Measurements from ENCODE around the gene ABHD6.
"Not testable (repeated sequence)": the region's sequence is repeated elsewhere in the genome, so short reads cannot be mapped to it uniquely, and the experiment has no call there.

Gene ABHD6, protein sequence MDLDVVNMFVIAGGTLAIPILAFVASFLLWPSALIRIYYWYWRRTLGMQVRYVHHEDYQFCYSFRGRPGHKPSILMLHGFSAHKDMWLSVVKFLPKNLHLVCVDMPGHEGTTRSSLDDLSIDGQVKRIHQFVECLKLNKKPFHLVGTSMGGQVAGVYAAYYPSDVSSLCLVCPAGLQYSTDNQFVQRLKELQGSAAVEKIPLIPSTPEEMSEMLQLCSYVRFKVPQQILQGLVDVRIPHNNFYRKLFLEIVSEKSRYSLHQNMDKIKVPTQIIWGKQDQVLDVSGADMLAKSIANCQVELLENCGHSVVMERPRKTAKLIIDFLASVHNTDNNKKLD

DNA sequence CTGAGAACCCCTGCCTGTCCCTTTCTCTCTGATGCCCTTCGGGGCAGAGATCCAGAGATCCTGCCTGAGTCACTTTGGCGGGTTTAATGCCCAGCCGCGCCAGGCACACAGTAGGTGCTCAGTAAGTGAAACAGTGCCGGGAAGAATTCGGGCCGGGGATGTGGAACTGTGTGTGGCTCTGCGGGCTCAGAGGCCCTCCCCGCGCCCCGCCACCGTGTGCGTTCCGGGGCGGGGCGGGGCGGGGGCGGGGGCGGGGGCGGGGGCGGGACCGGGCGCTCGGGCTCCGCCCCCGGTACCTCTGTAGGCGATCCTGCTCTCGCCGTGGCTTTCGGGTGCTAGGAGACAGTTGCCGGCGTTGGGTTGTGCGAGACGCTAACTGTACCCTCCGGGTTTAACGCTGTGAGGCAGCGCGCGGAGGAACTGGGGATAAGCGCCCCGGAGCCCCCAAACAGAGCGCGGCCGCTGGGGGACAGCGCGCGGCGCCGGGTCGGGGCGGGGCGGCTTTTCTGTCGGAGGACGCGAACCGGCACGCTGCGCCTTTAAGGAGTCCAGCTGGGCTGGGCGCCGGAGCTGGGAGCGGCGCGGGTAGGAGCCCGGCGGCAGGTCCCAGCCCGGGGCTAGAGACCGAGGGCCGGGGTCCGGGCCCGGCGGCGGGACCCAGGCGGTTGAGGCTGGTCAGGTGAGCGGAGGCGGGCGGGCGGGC is at the start of gene ABHD6:
TSS of gene ABHD6 (plus strand) at position 555 of the 703 bp plus-strand sequence. CDS start 18,795 bp downstream, outside the sequence.
- DNase-seq = peak; percentile 28

GRCh38 chr3:58188173-58188564 is 49.4 kb upstream of the ABHD6 start:
- no peak for DNase-seq

DNA sequence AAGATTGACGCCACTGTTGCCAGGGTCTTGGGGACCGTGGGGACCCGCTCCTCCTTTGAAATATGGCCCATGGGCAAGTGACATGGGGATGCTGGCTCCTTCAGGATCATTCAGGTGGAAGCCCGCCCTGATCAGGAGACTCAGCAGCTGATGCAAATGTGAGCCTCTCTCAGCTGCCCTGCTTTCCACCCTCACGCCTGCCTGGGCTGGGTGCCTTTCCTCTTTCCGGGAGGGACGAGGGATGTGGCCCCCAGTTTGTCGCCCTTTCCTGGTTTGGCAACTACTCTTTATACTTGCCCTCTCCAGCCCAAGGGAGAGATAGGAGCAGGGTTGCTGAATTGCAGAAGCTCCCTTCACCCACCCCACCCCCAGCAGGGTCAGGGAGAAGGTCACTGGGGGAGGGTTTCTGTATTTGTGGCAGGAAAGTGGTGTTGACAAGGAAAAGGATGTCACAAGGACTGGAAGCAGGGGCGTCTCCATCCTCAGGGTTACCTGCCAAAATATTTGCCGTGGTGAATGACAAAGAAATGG is 48.6 kb upstream of the ABHD6 start:
- no peak for DNase-seq

DNA sequence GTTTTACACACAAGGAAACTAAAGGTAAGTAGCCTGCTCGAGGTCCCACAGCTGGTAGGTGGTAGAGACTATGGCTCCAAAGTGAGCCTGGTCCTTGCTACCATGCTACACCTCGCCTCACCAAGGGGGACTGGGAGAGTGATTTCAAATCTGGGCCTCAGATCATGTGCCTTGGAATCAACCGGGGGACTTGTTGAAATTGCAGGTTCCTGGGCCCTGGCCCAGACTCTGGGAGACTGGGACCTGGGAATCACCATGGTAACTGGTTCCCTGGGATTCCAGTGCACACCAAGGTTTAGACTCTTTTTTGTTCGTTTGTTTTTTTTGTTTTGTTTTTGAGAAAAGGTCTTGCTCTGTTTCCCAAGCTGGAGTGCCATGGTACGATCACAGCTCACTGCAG is 47.9 kb upstream of the ABHD6 start:
- no peak for DNase-seq

- DNase-seq = no peak
Observed at GRCh38 chr3:58190291-58190690, 47.3 kb upstream of the ABHD6 start.

DNA sequence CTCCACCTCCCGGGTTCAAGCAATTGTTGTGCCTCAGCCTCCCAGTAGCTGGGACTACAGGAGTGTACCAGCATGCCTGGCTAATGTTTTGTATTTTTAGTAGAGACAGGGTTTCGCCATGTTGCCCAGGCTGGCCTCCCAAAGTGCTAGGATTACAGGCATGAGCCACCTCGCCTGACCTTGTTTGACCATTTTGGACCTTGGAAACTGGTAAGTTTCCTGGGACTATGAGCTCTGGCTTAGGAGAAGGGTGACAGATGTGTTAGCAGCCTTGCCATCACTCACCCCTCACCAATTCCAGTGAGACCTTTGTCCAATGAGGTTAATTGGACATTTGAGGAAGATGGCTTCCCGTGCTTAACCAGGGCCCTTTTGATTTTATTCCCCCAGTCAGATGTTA is 46.7 kb upstream of the ABHD6 start:
- DNase-seq = no peak

DNA sequence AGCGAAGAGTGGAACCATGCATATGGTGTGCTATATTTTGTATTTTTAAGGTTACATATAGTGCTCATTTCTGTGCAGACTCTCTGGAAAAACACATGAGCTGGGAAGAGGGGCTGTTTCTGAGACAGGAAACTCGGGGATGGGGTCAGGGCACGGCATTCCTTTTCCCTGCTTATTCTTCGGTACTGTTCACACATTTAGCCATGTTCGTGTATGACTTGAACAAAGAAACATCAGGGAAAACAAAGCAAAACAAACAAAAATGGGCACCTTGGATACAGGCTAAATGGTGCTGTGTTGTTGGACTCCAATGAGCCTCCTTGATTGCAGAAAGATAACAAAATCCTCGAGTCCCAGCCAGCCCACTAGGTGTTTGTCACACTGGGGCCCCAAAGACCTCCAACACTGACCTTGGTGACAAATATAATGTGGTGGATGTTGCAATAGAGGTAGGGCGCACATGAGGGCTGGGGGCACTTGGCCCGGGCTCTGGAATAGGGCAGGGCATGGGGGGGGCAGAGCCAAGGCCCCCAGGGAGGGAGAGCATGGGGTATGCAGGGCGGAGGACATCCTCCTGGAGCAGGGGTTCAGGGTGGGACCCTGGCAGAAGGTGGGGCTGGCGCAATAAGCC is 46.1 kb upstream of the ABHD6 start:
- no peak for DNase-seq

DNA sequence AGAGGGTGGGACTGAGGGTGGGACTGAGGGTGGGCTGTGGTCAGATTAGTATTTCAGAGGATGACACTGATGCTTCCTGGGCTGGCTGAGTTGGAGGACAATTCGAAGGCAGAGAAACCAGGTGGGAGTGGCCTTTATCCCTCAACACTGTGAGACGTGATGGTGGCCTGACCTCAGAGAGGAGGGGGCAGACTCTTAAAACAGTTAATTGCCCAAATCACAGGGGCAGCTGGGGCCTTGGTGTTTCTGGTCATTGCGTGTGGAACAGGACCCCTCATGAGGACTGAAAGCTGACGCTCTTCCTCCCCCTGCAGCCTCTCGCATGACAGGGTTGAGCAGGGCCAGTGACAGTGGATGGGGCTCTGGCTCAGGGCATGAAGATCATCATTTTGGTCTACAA is 45.5 kb upstream of the ABHD6 start:
- DNase-seq = no peak

- no peak for DNase-seq
Observed at GRCh38 chr3:58193682-58194407, 43.7 kb upstream of the ABHD6 start.

DNA sequence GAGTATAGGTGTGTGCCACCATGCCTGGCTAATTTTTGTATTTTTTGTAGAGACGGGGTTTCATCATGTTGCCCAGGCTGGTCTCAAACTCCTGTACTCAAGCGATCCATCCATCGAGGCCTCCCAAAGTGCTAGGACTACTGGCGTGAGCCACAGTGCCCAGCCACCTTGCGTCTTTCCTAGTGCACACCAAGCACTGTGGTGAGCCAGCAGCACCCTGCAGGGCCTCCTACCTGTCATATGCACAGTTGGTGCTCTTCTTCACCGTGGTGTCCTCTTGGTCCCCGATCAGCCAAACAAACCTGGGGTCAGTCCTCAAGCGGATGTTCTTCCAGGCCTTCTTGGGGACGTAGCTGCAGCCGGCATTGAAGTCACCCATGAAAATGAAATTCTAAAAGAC is 40.0 kb upstream of the ABHD6 start:
- no peak for DNase-seq

DNA sequence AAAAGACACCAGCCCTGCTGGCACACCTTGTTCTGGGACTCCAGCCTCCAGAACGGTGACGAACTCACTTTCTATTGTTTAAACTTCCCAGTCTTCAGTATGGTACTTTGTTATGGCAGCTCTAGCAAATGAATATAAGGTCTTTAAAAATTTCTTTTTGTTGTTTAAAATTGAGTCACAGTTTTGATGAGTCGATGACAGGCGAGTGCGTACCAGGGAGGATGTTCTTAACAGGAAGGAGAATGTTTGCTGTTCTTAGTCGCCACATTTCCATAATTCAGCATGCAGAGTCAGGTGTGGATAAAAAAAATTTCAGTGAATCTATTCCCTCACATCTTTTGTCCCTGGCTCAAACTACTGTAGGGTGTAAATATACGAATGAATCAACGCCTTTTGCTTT is 39.2 kb upstream of the ABHD6 start:
- DNase-seq = no peak

DNA sequence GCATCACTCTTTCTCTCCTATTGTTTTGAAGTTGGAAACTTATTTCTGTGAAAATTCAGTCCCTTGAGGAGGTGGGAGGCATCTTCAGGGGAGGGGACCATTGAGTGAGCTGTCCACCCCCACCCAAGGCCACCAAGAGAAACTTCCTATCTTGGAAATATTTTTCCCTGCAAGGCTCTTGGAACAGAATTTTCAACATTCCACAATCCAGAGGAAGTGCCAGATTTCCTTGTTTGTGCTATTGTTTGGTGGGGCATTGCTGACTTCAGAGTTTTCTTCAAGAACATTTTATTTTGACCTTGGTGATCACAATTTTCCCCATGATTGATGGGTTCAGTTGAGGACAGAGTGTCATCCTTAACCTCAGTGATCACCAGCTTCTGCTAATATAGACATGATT is 38.8 kb upstream of the ABHD6 start:
- DNase-seq = no peak

GRCh38 chr3:58200121-58200709 is 37.4 kb upstream of the ABHD6 start:
- no peak for DNase-seq

- no peak for DNase-seq
Observed at GRCh38 chr3:58200846-58201355, 36.7 kb upstream of the ABHD6 start.

GRCh38 chr3:58201451-58201850 is 36.1 kb upstream of the ABHD6 start:
- not testable (repeated sequence) for DNase-seq

DNA sequence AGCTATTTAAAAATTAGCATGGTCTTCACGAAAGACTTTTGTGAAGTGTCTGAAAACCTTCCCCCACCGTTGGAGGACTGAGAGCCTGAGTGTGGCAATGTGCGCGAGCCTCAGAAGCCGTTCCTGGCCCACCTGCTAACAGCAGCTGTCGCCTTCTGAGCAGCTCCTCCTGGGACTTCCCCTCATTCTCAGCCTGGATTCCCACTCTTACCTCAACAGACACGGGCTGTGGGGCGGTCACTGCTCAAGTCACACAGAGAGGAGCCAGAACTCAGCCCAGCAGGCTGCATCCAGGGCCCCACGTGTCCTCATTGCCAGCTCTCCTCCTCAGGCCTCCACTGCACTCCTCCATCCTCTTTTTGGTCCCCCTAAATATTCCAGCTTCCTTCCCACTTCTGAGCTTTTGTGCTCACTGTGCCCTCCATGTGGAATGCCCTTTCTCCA is 34.7 kb upstream of the ABHD6 start:
- no peak for DNase-seq

- DNase-seq = no peak
Observed at GRCh38 chr3:58203541-58203940, 34.1 kb upstream of the ABHD6 start.

GRCh38 chr3:58204720-58205119 is 32.9 kb upstream of the ABHD6 start:
- DNase-seq = no peak

- DNase-seq = no peak
Observed at GRCh38 chr3:58205981-58206380, 31.6 kb upstream of the ABHD6 start.

GRCh38 chr3:58206406-58207011 is 31.1 kb upstream of the ABHD6 start:
- no peak for DNase-seq

DNA sequence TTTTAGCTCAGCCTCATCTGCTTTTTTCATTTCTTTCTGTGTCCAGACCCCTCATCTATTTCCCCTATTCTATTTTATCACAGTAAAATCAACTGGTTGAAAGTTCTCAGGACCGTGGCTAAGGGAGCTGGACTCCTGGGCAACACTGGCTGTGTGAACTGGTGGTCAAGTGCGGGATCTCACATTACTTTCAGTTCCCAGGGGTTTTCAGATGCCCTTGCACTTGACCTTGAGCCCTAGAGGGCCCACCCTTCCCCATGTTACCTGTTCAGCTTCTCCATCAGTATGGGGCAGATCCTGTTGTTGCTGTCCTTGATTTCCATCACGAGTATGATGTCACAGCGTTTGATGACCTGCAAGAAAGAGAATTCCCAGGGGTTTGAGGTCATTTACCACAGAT is 29.6 kb upstream of the ABHD6 start:
- no peak for DNase-seq

GRCh38 chr3:58209933-58210332 is 27.7 kb upstream of the ABHD6 start:
- no peak for DNase-seq
